Glomerular endothelial cell (primary cell): Measurements from ENCODE around the gene ENTPD1. TPM values are rescaled to one million over a fixed set of nuclear protein-coding genes. Genes with fewer than 3 reads are reported as not detected.
A peak's percentile ranks its signal among the peaks of the same experiment; 100 is the strongest.

Source experiments
- DNase-seq: peaks from one replicate; pipeline ENCODE4 v3.0.0-alpha.2; 2011; ENCODE audit warnings: low read depth, low spot score; ENCODE audit errors: extremely low read depth
- total RNA-seq: library from RNA; depleted of rRNA; stranded (reverse); fragments of >200 nt; gene quantifications from 2 replicates; pipeline ENCODE4 v1.2.3, GENCODE V29; 2015

ENTPD1 gene
- total RNA-seq, 1 donor from 2014 or later, result 30.3 TPM

DNA sequence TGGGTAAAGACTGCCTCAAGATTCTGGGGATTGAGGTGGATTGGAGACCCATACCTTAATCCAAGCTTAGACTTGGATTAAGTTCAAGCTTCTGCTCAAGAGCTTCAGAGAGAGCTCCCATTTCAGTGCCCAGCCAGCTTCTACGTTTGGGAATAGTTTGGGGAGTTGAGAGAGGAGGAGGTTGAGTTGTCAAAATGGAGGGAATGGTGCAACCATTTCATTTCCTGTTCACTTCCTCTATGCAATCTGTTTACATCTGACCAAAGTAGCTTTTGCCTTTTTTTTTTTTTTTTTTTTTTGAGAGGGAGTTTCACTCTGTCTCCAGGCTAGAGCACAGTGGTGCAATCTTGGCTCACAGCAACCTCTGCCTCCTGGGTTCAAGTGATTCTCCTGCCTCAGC, 65.8 kb downstream of the ENTPD1 start:
- no peak for DNase-seq

DNA sequence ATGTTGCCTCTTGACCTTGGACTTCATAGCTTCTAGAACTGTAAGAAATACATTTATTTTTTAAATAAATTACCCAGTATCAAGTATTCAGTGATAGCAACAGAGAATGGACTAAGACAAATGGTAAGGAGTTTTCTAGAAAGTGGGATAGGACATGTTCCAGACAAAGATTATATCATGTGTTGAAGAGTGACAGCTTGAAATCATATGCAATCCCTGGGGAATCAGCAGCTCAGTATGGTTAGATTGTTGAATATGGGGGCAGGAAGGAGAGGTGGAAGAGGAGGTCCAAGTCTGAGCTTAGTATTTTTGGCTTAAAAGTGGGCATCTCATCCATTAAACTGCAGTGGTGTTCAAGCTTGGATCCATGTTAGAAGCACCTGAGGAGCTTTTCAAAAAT, 74.1 kb downstream of the ENTPD1 start:
- DNase-seq, result no peak

- DNase-seq, result no peak
Measured at GRCh38 chr10:95831076-95831475, 75.1 kb downstream of the ENTPD1 start.

DNA sequence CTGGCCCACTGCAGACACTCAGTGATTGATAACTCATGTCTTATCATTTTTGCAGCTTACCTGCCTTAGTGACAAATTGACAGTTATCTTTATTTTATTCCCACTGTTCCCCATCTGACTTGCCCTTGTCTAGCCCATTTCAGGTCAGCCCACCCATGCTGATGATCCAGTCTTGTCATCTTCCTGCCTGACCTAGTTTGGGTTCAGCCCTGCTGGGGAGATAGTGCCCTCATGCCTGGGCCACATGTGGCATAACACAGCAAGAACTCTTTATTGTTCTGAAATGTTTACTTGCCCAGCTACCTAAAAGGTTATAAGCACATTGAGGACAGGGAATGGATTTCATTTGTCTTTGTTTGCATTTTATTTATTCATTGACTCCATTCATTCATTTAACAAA, 75.6 kb downstream of the ENTPD1 start:
- DNase-seq, result no peak

DNA sequence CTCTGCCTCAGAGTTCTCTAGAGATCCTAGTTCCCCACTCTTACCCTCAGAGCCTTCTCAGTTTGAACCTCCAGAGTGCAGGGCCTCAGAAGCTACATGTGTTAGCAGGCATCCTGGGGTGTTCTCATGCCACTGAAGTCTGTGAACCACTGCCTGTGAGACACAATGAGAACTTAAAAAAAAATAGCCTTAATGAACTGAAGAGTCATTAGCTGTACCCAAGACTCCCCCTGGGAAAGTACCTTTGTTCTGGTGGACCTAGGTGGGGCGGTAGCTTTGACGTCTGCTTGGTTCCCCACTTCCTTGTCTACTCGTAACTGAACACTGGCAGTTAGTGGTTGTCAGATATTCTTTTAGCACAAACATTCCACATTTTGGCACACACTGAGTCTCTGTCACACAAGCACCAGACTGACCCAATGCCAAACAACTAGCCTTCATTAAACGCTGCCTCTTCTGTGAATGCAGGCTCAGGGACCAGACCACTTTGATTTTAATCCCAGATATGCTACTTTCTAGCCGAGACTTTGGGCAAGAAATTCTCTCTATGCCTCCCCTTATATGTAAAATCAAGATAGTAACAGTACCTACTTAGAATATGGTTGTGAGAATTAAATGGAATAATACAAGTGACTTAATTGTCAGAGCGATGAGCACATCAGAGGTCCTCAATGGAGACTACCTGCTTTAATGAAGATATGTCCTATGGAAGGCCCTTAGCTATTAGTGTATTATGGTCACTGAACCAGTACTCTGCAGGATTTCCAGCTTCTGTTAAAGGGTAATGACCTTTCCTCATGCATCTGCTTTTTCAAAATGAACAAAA, 76.5 kb downstream of the ENTPD1 start:
- DNase-seq, result no peak

DNA sequence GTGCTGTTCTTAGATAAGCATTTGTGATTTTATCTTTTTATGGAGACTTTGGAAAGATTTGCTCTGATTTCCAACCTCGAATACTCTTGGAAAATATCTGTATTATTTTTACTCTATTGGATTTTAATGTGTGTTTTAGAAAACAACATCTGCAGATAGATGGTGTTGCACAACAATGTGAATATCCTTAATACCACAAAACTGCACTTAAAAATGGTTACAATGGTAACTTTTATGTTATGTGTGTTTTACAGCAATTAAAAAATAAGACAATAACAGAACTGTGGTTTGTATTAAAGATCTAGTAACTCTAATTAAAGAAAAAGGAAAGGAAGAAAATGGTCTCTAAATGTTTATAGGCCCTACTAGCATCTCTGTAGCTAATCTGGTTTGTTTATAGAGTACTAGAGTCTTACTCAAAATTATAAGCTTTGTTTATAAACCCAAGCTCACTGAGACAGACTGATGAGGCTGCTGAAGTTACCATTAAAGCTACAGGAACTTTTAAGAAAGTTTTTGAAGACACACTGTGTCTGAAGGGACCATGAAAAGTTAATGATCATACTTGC, 77.2 kb downstream of the ENTPD1 start:
- no peak for DNase-seq

GRCh38 chr10:95834406-95834805, 78.4 kb downstream of the ENTPD1 start:
- DNase-seq, result no peak

DNA sequence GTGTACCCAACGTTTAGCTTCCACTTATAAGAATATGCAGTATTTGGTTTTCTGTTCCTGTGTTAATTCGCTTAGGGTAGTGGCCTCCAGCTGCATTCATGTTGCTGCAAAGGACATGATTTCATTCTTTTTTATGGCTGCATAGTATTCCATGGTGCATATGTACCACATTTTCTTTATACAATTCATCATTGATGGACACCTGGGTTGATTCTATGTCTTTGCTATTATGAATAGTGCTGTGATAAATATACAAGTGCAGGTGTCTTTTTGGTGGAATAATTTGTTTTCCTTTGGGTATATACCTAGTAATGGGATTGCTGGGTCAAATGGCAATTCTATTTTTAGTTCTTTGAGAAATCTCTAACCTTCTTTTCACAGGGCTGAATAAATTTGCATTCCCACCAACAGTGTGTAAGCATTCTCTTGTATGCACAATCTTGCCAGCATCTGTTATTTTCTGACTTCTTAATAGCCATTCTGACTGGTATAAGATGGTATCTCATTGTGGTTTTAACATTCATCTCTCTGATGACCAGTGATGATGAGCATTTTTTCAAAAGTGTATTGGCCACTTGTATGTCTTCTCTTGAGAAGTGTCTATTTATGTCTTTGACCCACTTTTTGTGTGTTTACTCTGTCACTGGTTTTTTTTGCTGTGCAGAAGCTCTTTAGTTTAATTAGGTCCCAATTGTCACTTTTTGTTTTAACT, 79.3 kb downstream of the ENTPD1 start:
- no peak for DNase-seq

GRCh38 chr10:95835911-95836310, 79.9 kb downstream of the ENTPD1 start:
- DNase-seq, result no peak

GRCh38 chr10:95836610-95837355, 80.8 kb downstream of the ENTPD1 start:
- DNase-seq, result no peak

DNA sequence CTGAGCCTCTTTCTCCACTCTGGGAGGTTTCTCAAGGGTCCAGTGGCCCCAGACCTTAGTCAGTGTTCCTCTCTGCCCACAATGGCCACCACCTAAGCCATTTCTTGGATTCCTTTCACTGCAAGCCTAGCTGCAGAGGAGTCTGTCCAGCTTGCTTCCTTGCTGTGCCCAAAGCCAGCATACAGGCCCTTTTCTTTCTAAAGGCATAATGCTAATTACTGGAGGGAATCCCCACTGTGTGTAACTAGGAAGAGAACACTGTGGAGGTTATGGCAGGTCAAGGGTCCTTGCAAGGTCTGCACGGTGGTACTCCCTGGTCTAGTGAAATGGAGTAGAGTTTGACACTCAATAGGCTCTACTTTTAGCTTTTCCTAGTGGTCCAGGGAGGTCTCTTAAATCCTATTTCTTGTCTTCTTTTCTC, 81.4 kb downstream of the ENTPD1 start:
- no peak for DNase-seq

GRCh38 chr10:95837783-95838182, 81.8 kb downstream of the ENTPD1 start:
- DNase-seq, result no peak

- DNase-seq, result no peak
Measured at GRCh38 chr10:95840121-95840520, 84.2 kb downstream of the ENTPD1 start.

GRCh38 chr10:95840681-95841080, 84.7 kb downstream of the ENTPD1 start:
- no peak for DNase-seq

- peak; percentile 87 for DNase-seq
Measured at GRCh38 chr10:95841661-95842498, 85.9 kb downstream of the ENTPD1 start.

DNA sequence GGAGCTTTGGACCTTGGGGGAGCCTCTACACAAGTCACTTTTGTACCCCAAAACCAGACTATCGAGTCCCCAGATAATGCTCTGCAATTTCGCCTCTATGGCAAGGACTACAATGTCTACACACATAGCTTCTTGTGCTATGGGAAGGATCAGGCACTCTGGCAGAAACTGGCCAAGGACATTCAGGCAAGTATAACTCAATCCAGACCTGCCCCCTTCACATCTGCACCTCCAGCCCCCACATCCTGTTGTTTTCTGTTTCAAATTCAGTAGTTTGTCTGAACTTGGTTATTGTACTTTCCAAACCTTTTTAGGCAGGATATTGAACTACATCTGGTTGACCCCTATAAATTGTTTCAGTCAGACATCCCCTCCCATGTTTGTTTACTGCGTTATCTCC, 89.4 kb downstream of the ENTPD1 start:
- DNase-seq, result no peak

DNA sequence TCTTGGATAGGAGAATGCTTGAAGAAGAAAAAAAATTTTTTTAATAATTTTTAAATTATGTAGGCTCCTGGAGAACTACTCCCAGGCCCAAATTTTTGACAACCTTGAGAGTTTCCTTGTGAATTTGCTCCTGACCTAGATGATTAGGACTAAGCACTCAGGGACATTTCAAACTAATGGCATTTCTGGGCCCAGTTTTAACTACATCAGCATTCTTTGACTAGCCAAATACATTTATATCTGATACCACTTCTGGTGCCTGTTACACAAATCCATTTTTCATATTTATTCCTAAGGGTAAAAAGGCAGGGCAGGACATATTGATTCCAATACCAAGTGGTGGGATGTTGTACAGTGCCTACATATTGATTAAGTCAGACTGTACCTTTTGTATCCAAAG, 91.0 kb downstream of the ENTPD1 start:
- DNase-seq, result no peak

- no peak for DNase-seq
Measured at GRCh38 chr10:95848841-95849240, 92.9 kb downstream of the ENTPD1 start.

DNA sequence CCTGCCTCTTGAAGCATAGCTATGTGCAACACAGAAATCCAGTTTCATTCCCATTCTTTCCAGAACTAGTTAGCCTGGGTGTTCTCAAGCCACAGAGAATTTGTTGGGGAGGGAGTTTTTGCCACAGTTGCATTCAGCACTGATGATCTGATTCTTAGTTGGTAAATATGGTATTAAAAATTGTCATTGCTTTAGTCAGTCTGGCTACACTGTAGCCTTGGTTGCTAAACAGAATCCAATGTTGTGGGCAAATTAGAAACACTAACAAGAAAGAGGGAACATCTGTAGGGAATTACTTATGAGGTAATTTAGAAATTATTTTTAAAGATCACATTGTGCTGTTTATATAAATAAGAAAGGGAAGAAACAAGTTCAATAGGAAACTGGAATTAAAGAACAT, 94.8 kb downstream of the ENTPD1 start:
- no peak for DNase-seq
